Kidney epithelial cell (primary cell): Measurements from ENCODE around the gene TTLL11. TPM values are rescaled to one million over a fixed set of nuclear protein-coding genes. Genes with fewer than 3 reads are reported as not detected.

Experiments used
- DNase-seq: peaks from one replicate; pipeline ENCODE4 v3.0.0-alpha.2; 2010; ENCODE audit warnings: low read depth
- H3K27me3 ChIP-seq: 2 replicates; pipeline ENCODE4 v1.6.0; 2011; ENCODE audit warnings: low read length; ENCODE audit not compliant: control insufficient read depth, insufficient read depth
- H3K36me3 ChIP-seq: 2 replicates; pipeline ENCODE4 v1.5.1; 2011; ENCODE audit warnings: low read length; ENCODE audit not compliant: control insufficient read depth, insufficient read depth
- H3K4me3 ChIP-seq: 2 replicates; pipeline ENCODE4 v1.5.1; 2011; ENCODE audit warnings: low read depth, mild to moderate bottlenecking, control low read depth, low read length
- total RNA-seq: library from RNA; depleted of rRNA; stranded (reverse); fragments of >200 nt; gene quantifications from 2 replicates; pipeline ENCODE4 v1.2.3, GENCODE V29; 2015
- TF ChIP-seq, protein P1 (sequence below): IDR thresholded peaks from 2 replicates; pipeline ENCODE4 v1.5.1; 2011; ENCODE audit warnings: mild to moderate bottlenecking, moderate library complexity, low read length, control low read depth, inconsistent platforms; ENCODE audit not compliant: insufficient read depth, poor library complexity, severe bottlenecking

Gene TTLL11
- total RNA-seq, 1 donor from 2014 or later: 4.2 TPM

DNA sequence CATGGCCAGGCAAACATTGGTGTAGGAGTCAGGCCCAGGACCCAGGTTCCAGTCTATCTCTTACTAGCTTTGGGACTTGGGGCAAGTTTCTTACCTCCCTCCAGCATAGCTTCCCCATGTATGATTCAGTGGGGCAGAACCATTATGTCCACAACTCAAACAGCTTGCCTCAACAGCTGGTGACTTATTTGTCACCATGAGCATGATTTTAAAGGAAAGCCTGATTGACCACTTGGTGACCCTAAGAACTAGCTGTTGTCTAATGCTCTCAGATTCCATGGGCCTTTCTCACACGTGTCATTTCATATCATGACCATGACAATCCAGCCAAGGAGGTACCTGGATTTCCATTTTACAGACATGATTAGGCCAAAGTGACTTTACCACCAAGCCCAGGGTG lies 126.4 kb downstream of the TTLL11 start:
- DNase-seq: no peak
- TF ChIP-seq, protein P1, sequence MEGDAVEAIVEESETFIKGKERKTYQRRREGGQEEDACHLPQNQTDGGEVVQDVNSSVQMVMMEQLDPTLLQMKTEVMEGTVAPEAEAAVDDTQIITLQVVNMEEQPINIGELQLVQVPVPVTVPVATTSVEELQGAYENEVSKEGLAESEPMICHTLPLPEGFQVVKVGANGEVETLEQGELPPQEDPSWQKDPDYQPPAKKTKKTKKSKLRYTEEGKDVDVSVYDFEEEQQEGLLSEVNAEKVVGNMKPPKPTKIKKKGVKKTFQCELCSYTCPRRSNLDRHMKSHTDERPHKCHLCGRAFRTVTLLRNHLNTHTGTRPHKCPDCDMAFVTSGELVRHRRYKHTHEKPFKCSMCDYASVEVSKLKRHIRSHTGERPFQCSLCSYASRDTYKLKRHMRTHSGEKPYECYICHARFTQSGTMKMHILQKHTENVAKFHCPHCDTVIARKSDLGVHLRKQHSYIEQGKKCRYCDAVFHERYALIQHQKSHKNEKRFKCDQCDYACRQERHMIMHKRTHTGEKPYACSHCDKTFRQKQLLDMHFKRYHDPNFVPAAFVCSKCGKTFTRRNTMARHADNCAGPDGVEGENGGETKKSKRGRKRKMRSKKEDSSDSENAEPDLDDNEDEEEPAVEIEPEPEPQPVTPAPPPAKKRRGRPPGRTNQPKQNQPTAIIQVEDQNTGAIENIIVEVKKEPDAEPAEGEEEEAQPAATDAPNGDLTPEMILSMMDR: no peak
- Histone ChIP-seq H3K27me3 (no peaks in the 10 kb centered on the region), H3K36me3 (no peaks in the 10 kb centered on the region), H3K4me3 (no peak overlapping the region)

DNA sequence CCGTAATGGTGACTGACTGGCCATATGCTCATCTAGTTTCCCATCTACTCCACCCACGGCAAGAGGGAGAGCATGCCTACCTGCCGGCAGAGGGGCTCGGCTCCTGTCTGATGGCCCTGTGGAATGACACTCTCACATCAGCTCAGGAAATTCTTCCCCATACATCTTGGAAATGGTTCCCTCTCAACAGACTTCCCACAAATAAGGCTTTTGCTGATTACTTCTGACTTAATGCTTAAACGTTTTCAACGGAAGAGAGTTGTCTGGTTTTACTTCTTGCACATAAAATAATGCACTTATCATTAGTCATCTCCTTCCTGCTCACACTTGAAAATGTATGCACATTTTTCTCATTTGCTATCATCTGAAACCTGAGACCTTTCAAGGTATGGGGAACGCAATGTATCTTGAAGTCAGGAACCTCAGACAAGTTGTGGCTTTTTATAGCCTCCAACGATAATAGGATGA lies 129.5 kb downstream of the TTLL11 start:
- Histone ChIP-seq H3K4me3 (no peak overlapping the region), H3K36me3 (no peaks in the 10 kb centered on the region), H3K27me3 (no peaks in the 10 kb centered on the region)
- TF ChIP-seq, protein P1: no peak
- no peak for DNase-seq

DNA sequence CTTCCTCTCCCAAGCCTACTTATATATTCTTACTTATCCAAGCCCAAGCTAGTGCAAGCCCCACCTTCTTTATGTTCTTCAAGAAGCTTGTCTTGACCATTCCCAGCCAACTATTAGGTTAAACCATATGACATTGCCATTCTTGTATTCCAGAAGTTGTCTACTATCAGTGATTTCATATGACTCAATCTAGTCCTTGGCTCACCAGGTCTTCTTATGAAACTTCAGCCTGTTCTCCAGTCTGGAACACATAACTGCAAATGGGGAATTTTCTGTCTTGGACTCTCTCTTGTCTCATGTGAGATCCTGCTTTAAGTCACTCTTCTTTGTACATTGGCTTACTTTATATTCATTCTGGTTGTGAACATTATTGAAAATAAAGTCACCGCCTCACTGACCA lies 130.7 kb downstream of the TTLL11 start:
- no peak overlapping the region for H3K4me3 ChIP-seq
- DNase-seq: no peak
- no peaks in the 10 kb centered on the region for H3K36me3 ChIP-seq
- H3K27me3 ChIP-seq: no peaks in the 10 kb centered on the region
- TF ChIP-seq, protein P1: no peak

DNA sequence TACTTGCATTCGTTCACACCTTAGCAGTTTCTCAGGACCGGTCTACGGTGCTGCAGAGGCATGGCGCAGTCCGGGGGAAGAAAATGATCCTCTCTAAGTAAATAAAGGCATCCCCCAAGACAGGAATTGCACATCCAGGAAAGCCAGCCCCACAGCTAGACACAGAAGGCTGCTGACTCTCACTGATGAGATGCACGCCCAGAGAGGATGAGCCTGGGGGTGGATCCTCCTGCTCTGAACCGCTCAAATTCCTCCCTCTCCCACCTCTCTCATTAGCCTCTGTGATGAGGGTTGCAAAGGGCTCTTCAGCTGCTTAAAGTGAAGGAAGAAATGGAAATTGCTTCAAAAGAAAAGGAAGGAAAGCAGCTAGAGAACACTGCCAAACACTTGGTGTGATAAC lies 132.4 kb downstream of the TTLL11 start:
- no peak for DNase-seq
- Histone ChIP-seq H3K36me3 (no peaks in the 10 kb centered on the region), H3K27me3 (no peaks in the 10 kb centered on the region), H3K4me3 (no peak overlapping the region)
- TF ChIP-seq, protein P1: no peak

DNA sequence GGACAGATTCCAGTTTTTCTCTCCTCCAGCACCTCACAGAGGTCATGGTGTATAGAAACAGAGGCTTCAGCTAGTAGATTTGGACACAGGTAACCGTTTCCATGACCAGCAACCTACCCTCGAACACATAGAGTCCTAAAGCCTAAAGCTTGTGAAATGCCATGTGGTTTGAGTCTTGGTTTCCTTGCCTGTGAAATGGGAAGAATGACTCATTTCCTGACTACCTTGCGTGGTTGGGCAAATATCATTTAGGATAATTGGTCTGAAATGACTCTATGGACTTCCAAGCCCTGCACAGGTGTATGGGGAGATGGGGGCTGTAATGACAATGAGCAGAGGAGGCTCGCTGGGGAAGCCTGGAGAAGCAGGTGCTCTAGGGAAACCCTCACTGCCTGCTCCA lies 134.6 kb downstream of the TTLL11 start:
- TF ChIP-seq, protein P1: no peak
- Histone ChIP-seq H3K27me3 (no peaks in the 10 kb centered on the region), H3K4me3 (no peak overlapping the region), H3K36me3 (no peaks in the 10 kb centered on the region)
- DNase-seq: no peak

DNA sequence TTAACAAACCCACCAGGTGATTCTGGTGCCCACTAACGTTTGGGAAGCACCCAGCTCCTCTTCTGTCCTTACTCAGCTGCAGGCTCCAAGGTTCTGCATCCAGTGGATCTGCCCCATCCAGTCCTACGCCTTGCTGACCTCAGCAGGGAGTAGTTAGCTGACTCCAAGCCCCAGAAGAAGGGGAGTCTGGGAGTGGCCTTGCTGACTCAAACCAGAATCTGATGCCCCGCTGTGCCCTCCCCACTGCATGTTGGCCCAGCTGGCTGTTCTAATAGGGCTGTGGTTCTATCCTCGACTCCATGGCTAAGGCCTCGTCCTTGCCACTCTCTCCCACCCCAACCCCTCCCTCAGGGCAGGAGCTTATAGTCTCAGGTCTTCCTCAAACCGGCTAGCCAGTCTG lies 136.3 kb downstream of the TTLL11 start:
- TF ChIP-seq, protein P1: no peak
- Histone ChIP-seq H3K27me3 (no peaks in the 10 kb centered on the region), H3K4me3 (no peak overlapping the region), H3K36me3 (no peaks in the 10 kb centered on the region)
- DNase-seq: no peak
